Endothelial cell of umbilical vein (primary cell): ENCODE measurements around the gene CCL11. TPM values are rescaled to one million over a fixed set of nuclear protein-coding genes. Genes with fewer than 3 reads are reported as not detected.

Source experiments
- BruUV-seq: library from RNA; stranded (reverse); fragments of 400-500 nt; replicated peaks from 2 replicates; lab custom pipeline; 2021; lab: Mats Ljungman, UMichigan
- CTCF ChIA-PET: fragments of 300-600, 350-600 bp; sonication (Branson Sonifier 250); formaldehyde crosslinking; loops from one replicate; lab custom pipeline; 2021; ENCODE audit warnings: antibody characterized with exemption, inconsistent platforms; lab: Charles Lee
- POLR2A ChIA-PET: fragments of 300-600, 350-600 bp; sonication (Branson Sonifier 250); formaldehyde crosslinking; loops from one replicate; lab custom pipeline; 2021; ENCODE audit warnings: antibody characterized with exemption, inconsistent platforms; lab: Charles Lee
- DNase-seq: peaks from one replicate; pipeline ENCODE4 v3.0.0-alpha.2; 2011; ENCODE audit warnings: low read depth, low spot score
- FAIRE-seq: peaks from 2 replicates; lab custom pipeline; 2011; peaks lifted over from hg19 to GRCh38; lab: Jason Lieb, UNC
- H2AFZ ChIP-seq: 2 replicates; pipeline ENCODE4 v1.6.0; 2012; ENCODE audit warnings: low read depth, low read length, control low read depth, inconsistent platforms
- H3K27ac ChIP-seq: 2 replicates; pipeline ENCODE4 v1.5.1; 2011; ENCODE audit warnings: low read depth, mild to moderate bottlenecking, control low read depth, low read length, moderate library complexity; ENCODE audit not compliant: insufficient read depth
- H3K27me3 ChIP-seq, 2 experiments: 2 replicates each; pipeline versions ENCODE4 v1.6.0 to v1.6.1; 2011; ENCODE audit warnings: low read length in 2 of 2, mixed read lengths in 1 of 2; ENCODE audit not compliant: control insufficient read depth in 2 of 2, insufficient read depth in 2 of 2
- H3K36me3 ChIP-seq, 2 experiments: 2 replicates in 1 of 2; 3 replicates in 1 of 2; pipeline ENCODE4 v1.5.1; 2011; ENCODE audit warnings: low read length in 2 of 2, mild to moderate bottlenecking in 1 of 2, moderate library complexity in 1 of 2; ENCODE audit not compliant: control insufficient read depth in 2 of 2, insufficient read depth in 2 of 2; ENCODE audit errors: extremely low read depth in 1 of 2
- H3K4me1 ChIP-seq: 3 replicates; pipeline ENCODE4 v1.5.1; 2011; ENCODE audit warnings: mild to moderate bottlenecking, low read length; ENCODE audit not compliant: control insufficient read depth, insufficient read depth; ENCODE audit errors: extremely low read depth
- H3K4me2 ChIP-seq: 2 replicates; pipeline ENCODE4 v1.6.1; 2011; ENCODE audit warnings: low read length, control low read depth, mixed read lengths; ENCODE audit not compliant: insufficient read depth
- H3K4me3 ChIP-seq, 3 experiments: fragments of 200-600 bp in 1 of 3; sonication (generic), shearing (Covaris generic) in 1 of 3; replicated peaks in 1 of 3; 2 replicates each; pipeline ENCODE4 v1.5.1; 2011 to 2016; ENCODE audit warnings: control low read depth in 3 of 3, low read length in 3 of 3, mild to moderate bottlenecking in 2 of 3, inconsistent platforms in 1 of 3, low read depth in 1 of 3, moderate library complexity in 1 of 3; ENCODE audit not compliant: insufficient read depth in 1 of 3
- H3K79me2 ChIP-seq: 2 replicates; pipeline ENCODE4 v1.6.0; 2012; ENCODE audit warnings: low read length, inconsistent platforms; ENCODE audit not compliant: control insufficient read depth, insufficient read depth
- H3K9ac ChIP-seq: replicated peaks from 2 replicates; pipeline ENCODE3; 2011; ENCODE audit warnings: low read length, control low read depth; ENCODE audit not compliant: insufficient read depth; ENCODE audit errors: extremely low read depth
- H3K9me1 ChIP-seq: replicated peaks from 3 replicates; pipeline ENCODE4 v1.6.0; 2011; ENCODE audit warnings: mild to moderate bottlenecking, low read length; ENCODE audit not compliant: control insufficient read depth, insufficient read depth; ENCODE audit errors: extremely low read depth
- H3K9me3 ChIP-seq: replicated peaks from 2 replicates; pipeline ENCODE4 v1.5.1; 2012; ENCODE audit warnings: low read length, inconsistent platforms; ENCODE audit not compliant: control insufficient read depth, insufficient read depth
- H4K20me1 ChIP-seq: replicated peaks from 2 replicates; pipeline ENCODE3; 2011; ENCODE audit warnings: mild to moderate bottlenecking, low read length; ENCODE audit not compliant: control insufficient read depth, insufficient read depth; ENCODE audit errors: extremely low read depth
- EZH2 ChIP-seq: IDR thresholded peaks from 2 replicates; pipeline ENCODE4 v1.6.1; 2012; ENCODE audit warnings: borderline replicate concordance, low read depth, mild to moderate bottlenecking, moderate library complexity, low read length, inconsistent platforms; ENCODE audit not compliant: severe bottlenecking
- FOS ChIP-seq: IDR thresholded peaks from 2 replicates; pipeline ENCODE4 v1.6.1; 2011; ENCODE audit warnings: mild to moderate bottlenecking, low read length, moderate library complexity, borderline replicate concordance; ENCODE audit not compliant: insufficient read depth
- JUN ChIP-seq: IDR thresholded peaks from 2 replicates; pipeline ENCODE4 v1.6.1; 2011; ENCODE audit warnings: borderline replicate concordance, low read depth; ENCODE audit not compliant: insufficient read length, insufficient read depth
- MYC ChIP-seq: IDR thresholded peaks from one replicate; pipeline ENCODE4 v1.6.1; 2011; ENCODE audit warnings: mild to moderate bottlenecking, low read depth, low read length
- POLR2AphosphoS5 ChIP-seq: IDR thresholded peaks from 2 replicates; pipeline ENCODE4 v1.6.1; 2012; ENCODE audit warnings: low read depth, mild to moderate bottlenecking, control low read depth, low read length, moderate library complexity; ENCODE audit not compliant: insufficient read depth
- dilution Hi-C: fragments of 300-500 bp; cut with MboI; formaldehyde crosslinking; loops from one replicate; pipeline ENCODE4 v1.15.0; 2019; ENCODE audit warnings: low sequenced_read_pairs; ENCODE audit not compliant: extremely low pct_ligation_motif_present
- intact Hi-C: fragments of 100-400 bp; cut with micrococcal nuclease; formaldehyde crosslinking; loops from one replicate; pipeline ENCODE4 v1.10.0; 2022
- polyA plus RNA-seq, 4 experiments: library from polyadenylated mRNA; depleted of rRNA in 3 of 4; stranded (reverse) in 3 of 4; unstranded in 1 of 4; fragments of >200 nt; gene quantifications; 2 replicates each; pipeline versions ENCODE4 v1.2.1 to v1.2.3, GENCODE V29; 2011 to 2012; ENCODE audit warnings: missing spikeins in 1 of 4
- total RNA-seq: library from RNA; stranded (reverse); gene quantifications from 2 replicates; pipeline ENCODE4 v1.2.3, GENCODE V29; 2021
- TF ChIP-seq, protein P1 (sequence below), 2 donors: IDR thresholded peaks; 1 replicate in 1 of 2; 2 replicates in 1 of 2; pipeline ENCODE4 v1.5.1; 2011; ENCODE audit warnings: low read length in 2 of 2, mild to moderate bottlenecking in 2 of 2, moderate library complexity in 2 of 2, control low read depth in 1 of 2, inconsistent platforms in 1 of 2, low read depth in 1 of 2; ENCODE audit not compliant: insufficient read depth in 1 of 2; ENCODE audit errors: extremely low read depth in 1 of 2

CCL11 gene
- total and polyA plus RNA-seq, 2 donors (not counting 3 experiments of a cell fraction or from before 2014, with no cell fraction given) = not detected

DNA sequence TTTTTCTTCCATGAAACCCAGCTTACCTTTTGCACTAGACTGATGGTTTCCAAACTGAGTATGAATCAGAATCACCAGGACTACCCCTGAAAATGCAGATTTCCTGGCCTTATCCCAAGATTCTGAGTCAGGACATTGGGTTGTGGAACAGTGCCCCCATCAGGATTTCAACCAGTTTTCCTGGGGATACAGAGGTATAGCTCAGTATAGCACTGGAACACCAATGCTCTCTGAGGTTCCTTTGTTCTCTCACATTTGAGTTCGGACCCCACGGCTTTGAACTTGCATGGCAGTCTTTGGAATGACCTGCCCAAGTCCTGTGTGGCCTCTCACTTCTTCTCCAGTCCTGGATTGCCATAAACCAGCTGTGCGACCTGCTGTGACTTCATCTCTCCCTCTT lies 20.9 kb downstream of the CCL11 start:
- Histone ChIP-seq H2AFZ (no peak overlapping the region), H3K4me1 (no peaks in the 10 kb centered on the region), H4K20me1 (no peaks in the 10 kb centered on the region), H3K36me3 (no peaks in the 10 kb centered on the region), H3K27ac (no peak overlapping the region), H3K4me2 (no peak overlapping the region), H3K9ac (no peak overlapping the region), H3K9me3 (no peaks in the 10 kb centered on the region), H3K9me1 (no peaks in the 10 kb centered on the region), H3K27me3 (peaks cover 15% of the 10 kb centered on the region in 2 experiments), H3K4me3 (no peak overlapping the region), H3K79me2 (no peaks in the 10 kb centered on the region)
- POLR2A ChIA-PET = interaction anchor here (1.2 kb wide), 1 partner anchor 106 kb away, joined by 3 read pairs; no protein-coding TSS in a partner anchor
- CTCF ChIA-PET = interaction anchor here (0.6 to 11.1 kb wide), 36 partner anchors 10 to 138 kb away, joined by 3 to 202 read pairs (median 5); partner anchors contain the start of genes CCL1, CCL13, CCL2 and CCL7
- no TSS peak for BruUV-seq
- peak; percentile 91 for FAIRE-seq
- intact Hi-C loops = loop anchor here (1.0 kb wide), 6 partner anchors 47 to 135 kb away; no protein-coding TSS in a partner anchor
- DNase-seq = peak; percentile 75
- no peak for TF ChIP-seq MYC
- TF ChIP-seq, protein P1, sequence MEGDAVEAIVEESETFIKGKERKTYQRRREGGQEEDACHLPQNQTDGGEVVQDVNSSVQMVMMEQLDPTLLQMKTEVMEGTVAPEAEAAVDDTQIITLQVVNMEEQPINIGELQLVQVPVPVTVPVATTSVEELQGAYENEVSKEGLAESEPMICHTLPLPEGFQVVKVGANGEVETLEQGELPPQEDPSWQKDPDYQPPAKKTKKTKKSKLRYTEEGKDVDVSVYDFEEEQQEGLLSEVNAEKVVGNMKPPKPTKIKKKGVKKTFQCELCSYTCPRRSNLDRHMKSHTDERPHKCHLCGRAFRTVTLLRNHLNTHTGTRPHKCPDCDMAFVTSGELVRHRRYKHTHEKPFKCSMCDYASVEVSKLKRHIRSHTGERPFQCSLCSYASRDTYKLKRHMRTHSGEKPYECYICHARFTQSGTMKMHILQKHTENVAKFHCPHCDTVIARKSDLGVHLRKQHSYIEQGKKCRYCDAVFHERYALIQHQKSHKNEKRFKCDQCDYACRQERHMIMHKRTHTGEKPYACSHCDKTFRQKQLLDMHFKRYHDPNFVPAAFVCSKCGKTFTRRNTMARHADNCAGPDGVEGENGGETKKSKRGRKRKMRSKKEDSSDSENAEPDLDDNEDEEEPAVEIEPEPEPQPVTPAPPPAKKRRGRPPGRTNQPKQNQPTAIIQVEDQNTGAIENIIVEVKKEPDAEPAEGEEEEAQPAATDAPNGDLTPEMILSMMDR (IDR thresholded peaks at IDR 0.05; ENCODE audit: extremely low read depth in 1 of 2, insufficient read depth in 1 of 2, low read depth in 1 of 2, low read length in 2 of 2) = peak; percentile 46 to 57
- dilution Hi-C loops = loop anchor here (25.0 kb wide), 1 partner anchor 94 kb away; no protein-coding TSS in a partner anchor

DNA sequence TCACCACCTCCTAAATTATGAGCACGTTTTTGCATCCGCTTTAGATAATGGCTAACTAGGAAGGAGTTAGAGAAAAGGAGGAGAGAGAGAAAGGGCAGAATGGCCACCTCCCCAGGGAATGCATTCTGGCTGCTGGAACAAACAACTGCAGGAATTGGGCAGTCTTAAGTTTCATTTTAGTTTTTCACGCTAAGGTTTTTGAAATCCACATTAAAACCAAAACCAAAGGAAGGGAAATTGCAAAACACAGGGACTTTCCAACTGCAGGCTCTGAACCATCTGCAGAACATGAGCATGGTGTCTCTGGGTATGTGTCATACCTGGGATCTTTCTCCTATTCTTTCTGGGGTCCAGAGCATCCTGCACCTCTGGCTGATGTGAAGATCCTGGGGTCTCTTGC lies 21.6 kb downstream of the CCL11 start:
- Histone ChIP-seq H3K9me3 (no peaks in the 10 kb centered on the region), H3K4me1 (no peaks in the 10 kb centered on the region), H3K36me3 (no peaks in the 10 kb centered on the region), H3K27me3 (peaks cover 15 to 16% of the 10 kb centered on the region in 2 experiments), H3K4me3 (no peak overlapping the region), H3K79me2 (no peaks in the 10 kb centered on the region), H3K9me1 (no peaks in the 10 kb centered on the region), H3K4me2 (no peak overlapping the region), H4K20me1 (no peaks in the 10 kb centered on the region), H3K9ac (no peak overlapping the region), H3K27ac (no peak overlapping the region), H2AFZ (no peak overlapping the region)
- TF ChIP-seq FOS = no peak
- TF ChIP-seq POLR2AphosphoS5 = no peak
- TF ChIP-seq EZH2 = no peak
- no peak for TF ChIP-seq JUN
- FAIRE-seq (no peak), DNase-seq (no peak)
- ChIA-PET CTCF (interaction anchor here (0.6 to 11.1 kb wide), 31 partner anchors 13 to 139 kb away, joined by 3 to 202 read pairs (median 5); partner anchors contain the start of genes CCL1, CCL13, CCL2 and CCL7), POLR2A (interaction anchor here (1.2 kb wide), 1 partner anchor 106 kb away, joined by 3 read pairs; no protein-coding TSS in a partner anchor)
- intact Hi-C loops (no loop called here), dilution Hi-C loops (loop anchor here (25.0 kb wide), 1 partner anchor 95 kb away; no protein-coding TSS in a partner anchor)
- BruUV-seq = no TSS peak
